HepG2 (cell line): ENCODE measurements around the gene ROM1. TPM values are rescaled to one million over a fixed set of nuclear protein-coding genes. Genes with fewer than 3 reads are reported as not detected.

ENCODE experiments used
- ELF3 ChIP-seq: IDR thresholded peaks from 2 replicates; pipeline ENCODE4 v1.6.1; 2016; ENCODE audit warnings: missing genetic modification reagents, missing compliant biosample characterization
- HDAC2 ChIP-seq: sonication (generic); formaldehyde crosslinking; IDR thresholded peaks from 2 replicates; pipeline ENCODE4 v1.4.0; 2020; ENCODE audit warnings: missing genetic modification reagents
- KAT7 ChIP-seq: IDR thresholded peaks from 2 replicates; pipeline ENCODE4 v1.6.1; 2018; ENCODE audit warnings: borderline replicate concordance, missing compliant biosample characterization
- MAX ChIP-seq: IDR thresholded peaks from 2 replicates; pipeline ENCODE4 v1.6.1; 2012; ENCODE audit warnings: inconsistent platforms
- NR0B2 ChIP-seq: sonication (generic); formaldehyde crosslinking; IDR thresholded peaks from 2 replicates; pipeline ENCODE4 v1.4.0; 2020; ENCODE audit warnings: mild to moderate bottlenecking, missing genetic modification reagents
- SRY ChIP-seq: sonication (generic); formaldehyde crosslinking; IDR thresholded peaks from 2 replicates; pipeline ENCODE4 v1.8.0; 2022; ENCODE audit warnings: mild to moderate bottlenecking, missing genetic modification reagents
- SUZ12 ChIP-seq: fragments of 150-350 bp; IDR thresholded peaks from 2 replicates; pipeline ENCODE4 v1.6.1; 2014; ENCODE audit warnings: low read depth, low read length
- TFDP1 ChIP-seq: IDR thresholded peaks from 2 replicates; pipeline ENCODE4 v1.6.1; 2016; ENCODE audit warnings: missing compliant biosample characterization, missing genetic modification reagents, borderline replicate concordance
- THAP9 ChIP-seq: sonication (generic); formaldehyde crosslinking; IDR thresholded peaks from 2 replicates; pipeline ENCODE4; 2020; ENCODE audit warnings: missing genetic modification reagents, mild to moderate bottlenecking, borderline replicate concordance
- ZBTB1 ChIP-seq: sonication (generic); formaldehyde crosslinking; IDR thresholded peaks from 2 replicates; pipeline ENCODE4 v1.4.0; 2020; ENCODE audit warnings: missing genetic modification reagents, borderline replicate concordance
- ZGPAT ChIP-seq: IDR thresholded peaks from 2 replicates; pipeline ENCODE4 v1.6.1; 2016; ENCODE audit warnings: mild to moderate bottlenecking
- ZNF207 ChIP-seq: fragments of 450-650 bp; IDR thresholded peaks from 2 replicates; pipeline ENCODE4 v1.6.1; 2016; ENCODE audit warnings: antibody characterized with exemption, borderline replicate concordance
- ZNF333 ChIP-seq: sonication (generic); formaldehyde crosslinking; IDR thresholded peaks from 2 replicates; pipeline ENCODE4 v1.4.0; 2020; ENCODE audit warnings: mild to moderate bottlenecking, missing genetic modification reagents, borderline replicate concordance
- ZNF609 ChIP-seq: sonication (generic); formaldehyde crosslinking; IDR thresholded peaks from 2 replicates; pipeline ENCODE4 v1.4.0; 2020; ENCODE audit warnings: mild to moderate bottlenecking, missing genetic modification reagents, borderline replicate concordance
- ZNF766 ChIP-seq: sonication (generic); formaldehyde crosslinking; IDR thresholded peaks from 2 replicates; pipeline ENCODE4 v1.5.0; 2020; ENCODE audit warnings: missing genetic modification reagents, borderline replicate concordance
- polyA plus RNA-seq, 8 experiments: library from polyadenylated mRNA; depleted of rRNA in 3 of 8; stranded (reverse) in 7 of 8; unstranded in 1 of 8; fragments of >200 nt; fragmentation: Illumina TruSeq in 4 of 8; extraction: Trizol in 4 of 8; gene quantifications; 2 replicates each; pipeline versions ENCODE4 v1.2.1 to v1.2.3, GENCODE V29; 2011 to 2016; ENCODE audit warnings: low read depth in 4 of 8, missing spikeins in 1 of 8, mixed read lengths in 1 of 8; ENCODE audit not compliant: insufficient read depth in 1 of 8
- total RNA-seq, 5 experiments: library from RNA; depleted of rRNA; stranded (reverse); fragments of >200 nt; fragmentation: Illumina TruSeq; extraction: Trizol; gene quantifications; 2 replicates each; pipeline ENCODE4 v1.2.3, GENCODE V29; 2016; ENCODE audit warnings: low read depth in 1 of 5

The ROM1 gene
- total and polyA plus RNA-seq, 2 of the 13 experiments (the other 11 are each of a cell fraction or from before 2014, with no cell fraction given) = 1.2 to 2.4 TPM

- TF ChIP-seq ZGPAT (CRISPR knock-in tag) = peak; percentile 77; the same call in 1 of the 2 replicates
- TF ChIP-seq ZNF207 = no peak
- TF ChIP-seq KAT7 (CRISPR knock-in tag) = peak; percentile 53; the same call in 1 of the 2 replicates
- TF ChIP-seq HDAC2 = peak; percentile 43; the same call in 1 of the 2 replicates
- TF ChIP-seq ZBTB1 (CRISPR knock-in tag) = no peak
- peak; percentile 53 for TF ChIP-seq MAX
- peak; percentile 64; the same call in 1 of the 2 replicates for TF ChIP-seq NR0B2
- peak; percentile 76; the same call in 1 of the 2 replicates for TF ChIP-seq ELF3 (CRISPR knock-in tag)
- no peak; the same call in 1 of the 2 replicates for TF ChIP-seq ZNF766
- TF ChIP-seq SUZ12 = no peak
- no peak for TF ChIP-seq ZNF333 (CRISPR knock-in tag)
- peak; percentile 51; the same call in 1 of the 2 replicates for TF ChIP-seq SRY (CRISPR knock-in tag)
- peak; percentile 49; the same call in 1 of the 2 replicates for TF ChIP-seq TFDP1 (CRISPR knock-in tag)
- TF ChIP-seq ZNF609 (CRISPR knock-in tag) = peak; percentile 51; the same call in 1 of the 2 replicates
- TF ChIP-seq THAP9 = peak; percentile 33; the same call in 1 of the 2 replicates
Measured at GRCh38 chr11:62601372-62602140, 11.5 kb upstream of the ROM1 start, which contains the start of gene MTA2 (continued).
